IMR-90 (cell line): ENCODE measurements around the gene BRIP1. TPM values are rescaled to one million over a fixed set of nuclear protein-coding genes. Genes with fewer than 3 reads are reported as not detected.

ENCODE experiments used
- ATAC-seq: fragments of 200-7000 bp; cut with Tn5 transposase; 2 replicates; pipeline ENCODE4 v1.9.1; 2020; ENCODE audit warnings: low read depth, mild to moderate bottlenecking, moderate library complexity
- BruUV-seq: library from RNA; stranded (reverse); fragments of 400-500 nt; replicated peaks from 2 replicates; lab custom pipeline; 2021; lab: Mats Ljungman, UMichigan
- CTCF ChIA-PET: fragments of 300-600 bp; formaldehyde crosslinking; extraction: SDS; loops from one replicate; lab custom pipeline; 2021; ENCODE audit warnings: antibody characterized with exemption; lab: Yijun Ruan, JAX
- POLR2A ChIA-PET: fragments of 300-600 bp; sonication (Branson Sonifier 250); formaldehyde crosslinking; loops from one replicate; lab custom pipeline; 2022; ENCODE audit warnings: antibody characterized with exemption; ENCODE audit not compliant: unreplicated experiment; lab: Charles Lee
- DNase-seq: peaks from one replicate; pipeline ENCODE4 v3.0.0; 2013
- H2AFZ ChIP-seq: replicated peaks from 2 replicates; pipeline ENCODE3; 2013; ENCODE audit warnings: low read length, mild to moderate bottlenecking; ENCODE audit not compliant: poor library complexity
- H2AK5ac ChIP-seq: 2 replicates; pipeline ENCODE4 v1.6.1; 2013; ENCODE audit warnings: low read depth, low read length, inconsistent platforms
- H2AK9ac ChIP-seq: replicated peaks from 2 replicates; pipeline ENCODE3; 2013; ENCODE audit warnings: mild to moderate bottlenecking, low read depth, low read length, moderate library complexity; ENCODE audit not compliant: poor library complexity
- H2BK120ac ChIP-seq: 2 replicates; pipeline ENCODE4 v1.6.1; 2013; ENCODE audit warnings: low read depth, low read length, inconsistent platforms
- H2BK15ac ChIP-seq: 3 replicates; pipeline ENCODE4 v1.6.1; 2013; ENCODE audit warnings: low read depth, low read length, inconsistent platforms
- H2BK20ac ChIP-seq: 2 replicates; pipeline ENCODE4 v1.6.1; 2013; ENCODE audit warnings: low read depth, mild to moderate bottlenecking, inconsistent platforms, low read length, moderate library complexity
- H2BK5ac ChIP-seq: 2 replicates; pipeline ENCODE4 v1.6.1; 2013; ENCODE audit warnings: mild to moderate bottlenecking, low read depth, low read length, inconsistent platforms; ENCODE audit not compliant: poor library complexity, severe bottlenecking
- H3K14ac ChIP-seq: replicated peaks from 2 replicates; pipeline ENCODE4 v1.6.1; 2013; ENCODE audit warnings: low read depth, low read length, inconsistent platforms
- H3K18ac ChIP-seq: 2 replicates; pipeline ENCODE4 v1.6.1; 2013; ENCODE audit warnings: low read depth, low read length, control low read depth
- H3K23ac ChIP-seq: 2 replicates; pipeline ENCODE4 v1.6.1; 2013; ENCODE audit warnings: low read depth, low read length, inconsistent platforms
- H3K27ac ChIP-seq: 2 replicates; pipeline ENCODE4 v1.5.1; 2013; ENCODE audit warnings: mild to moderate bottlenecking, control low read depth, low read length; ENCODE audit not compliant: insufficient read depth
- H3K27me3 ChIP-seq: 2 replicates; pipeline ENCODE4 v1.6.1; 2013; ENCODE audit warnings: low read length; ENCODE audit not compliant: control insufficient read depth, insufficient read depth
- H3K36me3 ChIP-seq: 2 replicates; pipeline ENCODE4 v1.6.1; 2013; ENCODE audit warnings: low read length, mixed read lengths; ENCODE audit not compliant: control insufficient read depth, insufficient read depth
- H3K4ac ChIP-seq: 2 replicates; pipeline ENCODE4 v1.6.1; 2013; ENCODE audit warnings: low read depth, low read length, inconsistent platforms
- H3K4me1 ChIP-seq: 2 replicates; pipeline ENCODE4 v1.6.1; 2013; ENCODE audit warnings: low read length, mixed read lengths; ENCODE audit not compliant: control insufficient read depth, insufficient read depth
- H3K4me2 ChIP-seq: 2 replicates; pipeline ENCODE4 v1.6.1; 2013; ENCODE audit warnings: low read depth, mild to moderate bottlenecking, control low read depth, low read length, moderate library complexity
- H3K4me3 ChIP-seq: 2 replicates; pipeline ENCODE4 v1.5.1; 2013; ENCODE audit warnings: low read depth, mild to moderate bottlenecking, control low read depth, low read length, moderate library complexity; ENCODE audit not compliant: insufficient read depth
- H3K56ac ChIP-seq: 2 replicates; pipeline ENCODE4 v1.6.1; 2013; ENCODE audit warnings: low read length, inconsistent platforms; ENCODE audit not compliant: insufficient read depth; ENCODE audit errors: extremely low read depth
- H3K79me1 ChIP-seq, 2 experiments: 2 replicates each; pipeline ENCODE4 v1.6.1; 2013; ENCODE audit warnings: low read length in 2 of 2, inconsistent platforms in 1 of 2, low read depth in 1 of 2
- H3K9ac ChIP-seq: 2 replicates; pipeline ENCODE4 v1.6.1; 2013; ENCODE audit warnings: low read depth, low read length, control low read depth
- H3K9me1 ChIP-seq: 2 replicates; pipeline ENCODE4 v1.6.1; 2013; ENCODE audit warnings: low read length, inconsistent platforms; ENCODE audit not compliant: insufficient read depth
- H3K9me3 ChIP-seq: 2 replicates; pipeline ENCODE4 v1.6.1; 2013; ENCODE audit warnings: low read length; ENCODE audit not compliant: control insufficient read depth, insufficient read depth
- H4K20me1 ChIP-seq: 2 replicates; pipeline ENCODE4 v1.6.1; 2013; ENCODE audit warnings: low read length, inconsistent platforms; ENCODE audit not compliant: insufficient read depth
- H4K5ac ChIP-seq: 2 replicates; pipeline ENCODE4 v1.6.1; 2013; ENCODE audit warnings: mild to moderate bottlenecking, low read depth, low read length, control low read depth
- H4K8ac ChIP-seq, 2 experiments: 2 replicates each; pipeline ENCODE4 v1.6.1; 2013; ENCODE audit warnings: low read depth in 2 of 2, low read length in 2 of 2, control low read depth in 1 of 2, inconsistent platforms in 1 of 2
- H4K91ac ChIP-seq: 2 replicates; pipeline ENCODE4 v1.6.1; 2013; ENCODE audit warnings: low read depth, low read length, inconsistent platforms; ENCODE audit not compliant: insufficient read depth
- MAFK ChIP-seq: IDR thresholded peaks from 2 replicates; pipeline ENCODE4 v1.6.1; 2012; ENCODE audit warnings: low read depth, low read length, improper control_type of control experiment
- RCOR1 ChIP-seq: IDR thresholded peaks from 2 replicates; pipeline ENCODE4 v1.6.1; 2012; ENCODE audit warnings: mild to moderate bottlenecking, low read length, improper control_type of control experiment; ENCODE audit not compliant: insufficient replicate concordance
- RFX5 ChIP-seq: IDR thresholded peaks from 2 replicates; pipeline ENCODE4 v1.8.0; 2012; ENCODE audit warnings: low read depth, mild to moderate bottlenecking, low read length, moderate library complexity
- WGBS, 2 experiments: methylation state at CpG; one replicate each; pipeline versions ENCODE4 v1.1.5 to v1.1.7; 2013; ENCODE audit warnings: missing lambda C conversion rate in 2 of 2; ENCODE audit not compliant: insufficient read length in 1 of 2; ENCODE audit errors: extremely low coverage in 2 of 2; 5-methylcytosine and 5-hydroxymethylcytosine counted together
- dilution Hi-C: fragments of 300-500 bp; cut with HindIII; formaldehyde crosslinking; loops from one replicate; pipeline ENCODE4 v1.14.3; 2018; ENCODE audit warnings: low sequenced_read_pairs; ENCODE audit not compliant: unreplicated experiment
- in situ Hi-C: fragments of 300-500 bp; cut with MboI; formaldehyde crosslinking; loops from 3 replicates; pipeline ENCODE4 v1.14.3; 2019; ENCODE audit warnings: low sequenced_read_pairs, inconsistent platforms, mixed read lengths
- intact Hi-C: fragments of 100-400 bp; cut with micrococcal nuclease; formaldehyde crosslinking; loops from 2 replicates; pipeline ENCODE4 v1.10.0; 2022
- polyA plus RNA-seq, 3 experiments: library from polyadenylated mRNA; depleted of rRNA; stranded (reverse); fragments of >200 nt; gene quantifications; 2 replicates each; pipeline ENCODE4 v1.2.3, GENCODE V29; 2012; ENCODE audit warnings: low replicate concordance in 1 of 3
- total RNA-seq: library from RNA; depleted of rRNA; stranded (reverse); fragments of >200 nt; gene quantifications from 2 replicates; pipeline ENCODE4 v1.2.3, GENCODE V29; 2012

Gene BRIP1
- total and polyA plus RNA-seq, 2 of the 4 experiments (the other 2 are of a cell fraction), result 6.1 to 19.7 TPM

DNA sequence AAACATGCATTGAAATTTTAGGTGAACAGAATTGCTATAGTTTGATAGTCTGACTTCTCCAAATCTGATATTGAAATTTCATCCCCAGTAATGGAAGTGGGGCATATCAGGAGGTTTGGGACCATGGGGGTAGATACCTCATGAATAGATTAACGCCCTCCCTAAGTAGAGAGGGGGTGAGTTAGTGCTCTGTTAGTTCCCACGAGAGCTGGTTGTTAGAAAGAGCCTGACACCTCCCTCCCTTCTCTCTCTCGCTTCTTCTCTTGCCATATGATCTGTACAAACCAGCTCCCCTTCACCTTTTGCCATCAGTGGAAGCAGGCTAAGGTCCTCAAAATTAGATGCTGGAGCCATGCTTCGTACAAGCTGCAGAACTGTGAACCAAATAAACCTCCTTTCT, 78.8 kb downstream of the BRIP1 start:
- H2AK9ac ChIP-seq, result no peak overlapping the region

More for the DNA sequence above, 78.8 kb downstream of the BRIP1 start:
- DNase-seq, result no peak
- H4K5ac ChIP-seq, result no peak overlapping the region; the same call in 1 of the 2 replicates
- no peaks in the 10 kb centered on the region for H3K9me1 ChIP-seq
- ATAC-seq, result no peak
- no peaks in the 10 kb centered on the region for H3K9me3 ChIP-seq
- TF ChIP-seq RCOR1, result no peak
- TF ChIP-seq RFX5, result no peak
- no peak for TF ChIP-seq MAFK
- no peaks in the 10 kb centered on the region for H3K27me3 ChIP-seq
- no peak overlapping the region for H2AK5ac ChIP-seq
- in situ Hi-C loops, result no loop called here
- ChIA-PET CTCF (no interaction called here), POLR2A (no interaction called here)
- H2AFZ ChIP-seq, result no peak overlapping the region
- H3K56ac ChIP-seq, result no peak overlapping the region
- no peak overlapping the region for H3K23ac ChIP-seq
- intact Hi-C loops, result no loop called here
- no peak overlapping the region for H2BK5ac ChIP-seq
- no peaks in the 10 kb centered on the region for H3K4me1 ChIP-seq
- no peaks in the 10 kb centered on the region for H4K20me1 ChIP-seq
- no peak overlapping the region for H3K27ac ChIP-seq
- no peak overlapping the region for H3K9ac ChIP-seq
- WGBS, 2 experiments, result no CpG with 5 or more reads among the region's 4 CpGs
- no peak overlapping the region for H2BK120ac ChIP-seq
- no peak overlapping the region for H3K4me3 ChIP-seq
- H3K79me1 ChIP-seq, result peaks cover 0 to 6% of the 10 kb centered on the region in 2 experiments; a peak in 2 of 4 replicates
- H3K36me3 ChIP-seq, result no peaks in the 10 kb centered on the region
- no peak overlapping the region for H3K18ac ChIP-seq
- no peak overlapping the region for H4K91ac ChIP-seq
- H2BK15ac ChIP-seq, result no peak overlapping the region
- H4K8ac ChIP-seq, result no peak overlapping the region
- BruUV-seq, result no TSS peak
- dilution Hi-C loops, result no loop called here
- no peak overlapping the region for H3K14ac ChIP-seq
- no peak overlapping the region for H3K4me2 ChIP-seq
- H3K4ac ChIP-seq, result no peak overlapping the region
- no peak overlapping the region for H2BK20ac ChIP-seq
